SU-DHL-6 (cell line): ENCODE data around the gene GALNT17.

ENCODE experiments used
- CTCF ChIP-seq: fragments of 200-600 bp; sonication (generic); IDR thresholded peaks from one replicate; pipeline ENCODE4 v1.5.1; 2017; ENCODE audit warnings: antibody characterized with exemption, mild to moderate bottlenecking, low read length, moderate library complexity; ENCODE audit not compliant: insufficient read depth, poor library complexity, severe bottlenecking
- EZH2phosphoT487 ChIP-seq: fragments of 200-600 bp; sonication (generic), shearing (Covaris generic); conservative IDR thresholded peaks from 2 replicates; pipeline ENCODE4 v1.6.1; 2018; ENCODE audit warnings: mild to moderate bottlenecking, antibody characterized with exemption, low read length, moderate library complexity, mixed read lengths

GRCh38 chr7:71409550-71410157 lies 277.7 kb downstream of the GALNT17 start:
- TF ChIP-seq CTCF, result no peak
- no peak for TF ChIP-seq EZH2phosphoT487
